ENCODE results near the gene SVOP. TPM values are rescaled to one million over a fixed set of nuclear protein-coding genes. Genes with fewer than 3 reads are reported as not detected.
A peak's percentile ranks its signal among the peaks of the same experiment; 100 is the strongest.

Gene SVOP
- total and polyA plus RNA-seq, 2 experiments from 2014 or later = not detected

DNA sequence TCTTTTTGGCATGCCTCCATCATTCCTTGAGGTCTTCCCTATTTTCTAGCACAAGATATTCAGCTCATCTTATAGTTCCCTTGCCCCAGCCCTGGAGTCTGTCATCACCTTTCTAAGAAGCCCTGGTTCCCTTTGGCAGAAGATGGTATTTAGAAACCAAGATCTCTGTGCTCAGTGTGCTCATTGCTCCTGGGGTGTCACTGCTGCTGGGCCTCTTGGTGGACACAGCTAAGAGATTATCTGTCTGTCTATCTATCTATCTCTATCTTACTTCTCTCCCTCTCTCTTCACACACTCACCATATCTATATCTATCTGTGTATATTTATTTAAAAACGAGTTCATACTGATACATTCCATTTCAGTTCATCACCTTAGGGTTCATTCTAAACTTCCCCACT lies 73.8 kb downstream of the SVOP start:
- in situ Hi-C loops (cut with MboI) = no loop called here
- no peaks in the 10 kb centered on the region for H3K9me3 ChIP-seq (ENCODE audit: low read depth)
- no peak overlapping the region for H3K4me3 ChIP-seq
- H3K9ac ChIP-seq = no peak overlapping the region
- no peaks in the 10 kb centered on the region for H4K20me1 ChIP-seq (ENCODE audit: insufficient read depth)
- no peaks in the 10 kb centered on the region for H3K27me3 ChIP-seq (replicated peaks; ENCODE audit: insufficient read depth)
- H3K9me2 ChIP-seq (ENCODE audit: insufficient read depth) = no peaks in the 10 kb centered on the region
- no peaks in the 10 kb centered on the region for H3K36me3 ChIP-seq (ENCODE audit: low read depth)
- WGBS, 2 experiments (ENCODE audit: low coverage in 1 of 2, low lambda C conversion rate in 2 of 2, missing lambda C conversion rate in 2 of 2) = 22 to 25% methylated on average over 1 of the region's 1 CpG
- H3K4me1 ChIP-seq (ENCODE audit: insufficient read depth) = no peaks in the 10 kb centered on the region
- no peak overlapping the region for H3K4me2 ChIP-seq (ENCODE audit: unreplicated experiment)
- no peak for DNase-seq
- H3F3A ChIP-seq (ENCODE audit: insufficient read depth) = no peaks in the 10 kb centered on the region
- H3K27ac ChIP-seq = no peak overlapping the region
- no peak overlapping the region for H2AFZ ChIP-seq
- no peaks in the 10 kb centered on the region for H3K79me2 ChIP-seq (ENCODE audit: insufficient read depth)
- TF ChIP-seq EZH2 (IDR thresholded peaks at IDR 0.05; ENCODE audit: insufficient read depth, poor library complexity, severe bottlenecking) (no peak), EZH2phosphoT487 (IDR thresholded peaks at IDR 0.05; ENCODE audit: insufficient read depth, low read depth) (no peak)

- no peak overlapping the region for H3K9ac ChIP-seq
- in situ Hi-C loops (cut with MboI) = no loop called here
- no peak overlapping the region for H3K4me3 ChIP-seq
- no peak overlapping the region for H3K27ac ChIP-seq
- H3K9me2 ChIP-seq (ENCODE audit: insufficient read depth) = no peaks in the 10 kb centered on the region
- no peaks in the 10 kb centered on the region for H3K79me2 ChIP-seq (ENCODE audit: insufficient read depth)
- TF ChIP-seq EZH2 (IDR thresholded peaks at IDR 0.05; ENCODE audit: insufficient read depth, poor library complexity, severe bottlenecking) (no peak), EZH2phosphoT487 (IDR thresholded peaks at IDR 0.05; ENCODE audit: insufficient read depth, low read depth) (no peak)
- no peaks in the 10 kb centered on the region for H3K4me1 ChIP-seq (ENCODE audit: insufficient read depth)
- H3K27me3 ChIP-seq (replicated peaks; ENCODE audit: insufficient read depth) = peaks cover 24% of the 10 kb centered on the region
- 6% methylated on average over 1 of the region's 1 CpG for WGBS, 2 experiments (ENCODE audit: low coverage in 1 of 2, low lambda C conversion rate in 2 of 2, missing lambda C conversion rate in 2 of 2)
- no peak for DNase-seq
- H3K4me2 ChIP-seq (ENCODE audit: unreplicated experiment) = no peak overlapping the region
- no peaks in the 10 kb centered on the region for H3K36me3 ChIP-seq (ENCODE audit: low read depth)
- no peaks in the 10 kb centered on the region for H4K20me1 ChIP-seq (ENCODE audit: insufficient read depth)
- no peaks in the 10 kb centered on the region for H3F3A ChIP-seq (ENCODE audit: insufficient read depth)
- H3K9me3 ChIP-seq (ENCODE audit: low read depth) = no peaks in the 10 kb centered on the region
- H2AFZ ChIP-seq = no peak overlapping the region
Observed at GRCh38 chr12:108940138-108940537, 80.7 kb downstream of the SVOP start.

DNA sequence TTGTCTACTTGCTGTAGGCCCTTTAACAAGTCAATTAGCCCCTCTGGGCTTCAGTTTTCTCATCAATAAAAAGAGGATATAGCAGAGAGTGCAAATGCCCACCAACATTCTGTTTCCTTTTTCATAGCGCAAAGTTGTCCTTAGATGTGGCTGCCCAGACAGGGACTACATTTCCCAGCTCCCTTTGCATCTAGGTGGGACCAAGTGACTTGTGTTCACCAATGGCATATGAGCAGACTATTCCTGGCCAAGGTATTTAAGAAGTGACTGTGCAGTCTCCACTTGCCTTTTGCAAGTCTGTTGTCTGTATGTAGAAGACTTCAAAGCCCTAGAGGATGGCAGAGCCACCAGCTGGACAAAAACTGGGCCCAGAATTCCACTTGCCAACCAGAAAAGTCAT lies 81.3 kb downstream of the SVOP start:
- Histone ChIP-seq H3K36me3 (ENCODE audit: low read depth) (no peaks in the 10 kb centered on the region), H3K9me3 (ENCODE audit: low read depth) (no peaks in the 10 kb centered on the region), H3K9me2 (ENCODE audit: insufficient read depth) (no peaks in the 10 kb centered on the region), H3F3A (ENCODE audit: insufficient read depth) (no peaks in the 10 kb centered on the region), H4K20me1 (ENCODE audit: insufficient read depth) (no peaks in the 10 kb centered on the region), H3K9ac (no peak overlapping the region), H3K79me2 (ENCODE audit: insufficient read depth) (no peaks in the 10 kb centered on the region), H3K4me1 (ENCODE audit: insufficient read depth) (no peaks in the 10 kb centered on the region), H3K4me3 (no peak overlapping the region), H3K27me3 (replicated peaks; ENCODE audit: insufficient read depth) (peaks cover 24% of the 10 kb centered on the region), H2AFZ (no peak overlapping the region), H3K4me2 (ENCODE audit: unreplicated experiment) (no peak overlapping the region), H3K27ac (no peak overlapping the region)
- in situ Hi-C loops (cut with MboI) = no loop called here
- DNase-seq = peak; percentile 14
- 90 to 91% methylated on average over 1 of the region's 1 CpG for WGBS, 2 experiments (ENCODE audit: low coverage in 1 of 2, low lambda C conversion rate in 2 of 2, missing lambda C conversion rate in 2 of 2)
- no peak for TF ChIP-seq EZH2 (IDR thresholded peaks at IDR 0.05; ENCODE audit: insufficient read depth, poor library complexity, severe bottlenecking)

DNA sequence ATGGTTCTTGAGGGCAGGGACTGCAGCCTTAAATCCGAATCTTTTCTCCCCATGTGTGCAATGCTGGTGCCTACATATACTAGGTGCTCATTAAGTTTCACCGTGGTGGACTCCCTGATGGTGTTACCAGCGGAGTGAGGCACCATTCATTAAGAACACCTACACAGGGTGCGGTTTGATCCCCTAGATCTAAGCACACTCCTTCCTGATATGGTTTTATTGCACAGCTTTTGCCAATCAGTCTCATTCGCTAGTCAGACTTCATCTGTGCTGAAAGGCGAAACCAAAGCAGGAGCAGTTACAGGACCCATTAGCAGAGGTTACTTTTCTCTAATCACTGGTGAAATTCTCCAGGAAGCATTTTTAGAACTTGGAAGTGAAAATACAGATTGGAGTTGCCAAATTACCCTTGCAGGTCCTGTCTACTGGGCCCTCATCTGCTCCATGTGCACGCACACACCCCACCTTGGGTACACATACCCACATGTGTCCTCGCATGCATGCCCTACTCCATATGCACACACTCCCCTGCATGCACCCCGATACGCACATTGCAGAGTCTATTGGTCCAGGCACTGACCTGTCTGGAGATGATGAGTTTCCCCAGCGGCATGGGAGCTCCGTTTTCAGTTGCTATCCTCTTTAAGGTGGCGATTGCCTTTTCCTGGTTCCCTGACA lies 82.5 kb downstream of the SVOP start:
- no peaks in the 10 kb centered on the region for H3F3A ChIP-seq (ENCODE audit: insufficient read depth)
- H3K9me2 ChIP-seq (ENCODE audit: insufficient read depth) = no peaks in the 10 kb centered on the region
- no peaks in the 10 kb centered on the region for H4K20me1 ChIP-seq (ENCODE audit: insufficient read depth)
- no peaks in the 10 kb centered on the region for H3K4me1 ChIP-seq (ENCODE audit: insufficient read depth)
- peaks cover 24% of the 10 kb centered on the region for H3K27me3 ChIP-seq (replicated peaks; ENCODE audit: insufficient read depth)
- H3K4me2 ChIP-seq (ENCODE audit: unreplicated experiment) = no peak overlapping the region
- in situ Hi-C loops (cut with MboI) = no loop called here
- no peak overlapping the region for H3K9ac ChIP-seq
- TF ChIP-seq EZH2 (IDR thresholded peaks at IDR 0.05; ENCODE audit: insufficient read depth, poor library complexity, severe bottlenecking) (no peak), EZH2phosphoT487 (IDR thresholded peaks at IDR 0.05; ENCODE audit: insufficient read depth, low read depth) (no peak)
- no peaks in the 10 kb centered on the region for H3K79me2 ChIP-seq (ENCODE audit: insufficient read depth)
- H3K36me3 ChIP-seq (ENCODE audit: low read depth) = no peaks in the 10 kb centered on the region
- no peak overlapping the region for H3K27ac ChIP-seq
- no peak for DNase-seq
- H3K9me3 ChIP-seq (ENCODE audit: low read depth) = no peaks in the 10 kb centered on the region
- H3K4me3 ChIP-seq = no peak overlapping the region
- 62 to 65% methylated on average over 13 of the region's 13 CpGs for WGBS, 2 experiments (ENCODE audit: low coverage in 1 of 2, low lambda C conversion rate in 2 of 2, missing lambda C conversion rate in 2 of 2)
- H2AFZ ChIP-seq = no peak overlapping the region
